Measurements from ENCODE around the gene ADAM12. TPM values are rescaled to one million over a fixed set of nuclear protein-coding genes. Genes with fewer than 3 reads are reported as not detected.

Gene ADAM12
- total RNA-seq, 1 experiment from 2014 or later: not detected

DNA sequence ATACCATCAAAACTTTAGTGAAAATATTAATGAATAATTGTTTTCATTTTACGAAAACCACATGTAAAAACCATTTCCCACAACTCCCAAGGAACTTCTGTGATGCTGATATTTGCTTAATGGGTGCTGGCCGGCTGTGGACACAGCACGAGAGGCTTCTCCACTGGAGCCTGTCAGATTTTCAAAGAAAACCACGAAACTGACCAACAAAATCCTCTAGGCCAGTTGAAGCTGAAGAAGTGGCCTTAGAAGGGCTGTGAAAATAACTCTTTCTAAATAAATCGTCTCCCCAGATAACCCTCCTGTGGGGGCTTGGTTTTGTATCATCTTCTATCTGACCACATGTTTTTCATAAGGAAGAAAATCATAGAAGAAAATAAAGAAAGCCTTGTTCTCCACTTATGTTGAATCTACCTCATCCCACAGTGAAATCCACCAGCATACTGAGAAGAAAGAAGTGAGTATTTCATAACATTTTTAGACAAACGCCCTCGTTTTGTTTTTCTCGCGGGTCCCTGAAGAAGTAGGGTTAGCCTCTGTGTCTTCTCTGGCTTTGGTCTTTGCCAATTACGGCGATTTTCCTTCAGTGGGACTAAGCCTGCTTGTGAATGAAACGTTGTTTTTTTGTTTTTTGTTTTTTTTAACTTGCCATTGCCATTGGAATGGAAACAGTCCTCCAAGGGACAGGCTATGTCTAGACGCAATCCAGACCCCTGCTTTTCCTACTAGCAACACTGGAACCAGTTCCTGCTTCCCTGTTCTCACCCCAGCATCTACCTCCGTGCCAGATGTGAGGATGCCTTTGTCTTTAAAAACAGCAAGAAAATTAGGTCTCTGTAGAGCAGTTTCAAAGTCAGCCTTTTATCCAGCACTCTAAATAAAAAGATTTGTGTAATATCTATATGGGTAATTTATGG lies 123.9 kb downstream of the ADAM12 start:
- no peak overlapping the region for H2AFZ ChIP-seq (ENCODE audit: low read depth, low read length, poor library complexity, severe bottlenecking)
- no peaks in the 10 kb centered on the region for H3K4me1 ChIP-seq (ENCODE audit: control insufficient read depth in 1 of 2, insufficient read depth in 2 of 2, low read length in 2 of 2)
- H3K9ac ChIP-seq (ENCODE audit: low read length): no peak overlapping the region
- H3K4me3 ChIP-seq (replicated peaks in 1 of 2; ENCODE audit: low read depth in 1 of 2, low read length in 2 of 2): no peak overlapping the region
- no peaks in the 10 kb centered on the region for H3K9me3 ChIP-seq (ENCODE audit: control insufficient read depth in 1 of 2, insufficient read depth in 1 of 2, low read depth in 1 of 2, low read length in 2 of 2)
- no peak overlapping the region for H3K4me2 ChIP-seq (ENCODE audit: low read length)
- H3K9me2 ChIP-seq (ENCODE audit: insufficient read depth): no peaks in the 10 kb centered on the region
- no peaks in the 10 kb centered on the region for H4K20me1 ChIP-seq (ENCODE audit: insufficient read depth)
- no peaks in the 10 kb centered on the region for H3K36me3 ChIP-seq (ENCODE audit: control insufficient read depth in 1 of 2, insufficient read depth in 2 of 2, low read length in 2 of 2)
- H3K27me3 ChIP-seq (ENCODE audit: insufficient read depth, low read length): peaks cover 47% of the 10 kb centered on the region
- no TSS peak for BruUV-seq (replicated peaks)
- intact Hi-C loops (cut with micrococcal nuclease): no loop called here
- H3K27ac ChIP-seq (ENCODE audit: low read depth, low read length): no peak overlapping the region
- H3K79me2 ChIP-seq (ENCODE audit: insufficient read depth, low read length): no peaks in the 10 kb centered on the region
- TF ChIP-seq CBX3 (IDR thresholded peaks at IDR 0.05; ENCODE audit: low read depth) (no peak), CEBPB (IDR thresholded peaks at IDR 0.05; ENCODE audit: low read depth) (no peak), ZNF274 (IDR thresholded peaks at IDR 0.05; ENCODE audit: low read depth, low read length) (no peak), SP1 (IDR thresholded peaks at IDR 0.05; ENCODE audit: low read depth) (no peak), YY1 (IDR thresholded peaks at IDR 0.05; ENCODE audit: extremely low read depth, insufficient replicate concordance, low read depth, low read length) (no peak), RAD21 (IDR thresholded peaks at IDR 0.05; ENCODE audit: low read depth) (no peak)
- no peak for DNase-seq (ENCODE audit: low read depth, low spot score)
- CTCF ChIA-PET: no interaction called here
- ATAC-seq: no peak
- RAD21 ChIA-PET (ENCODE audit: low non-redundant PET in 1 of 2, low total read pairs in 2 of 2, uncharacterized antibody in 2 of 2, unreplicated experiment in 2 of 2): no interaction called here
- POLR2A ChIA-PET: no interaction called here

DNA sequence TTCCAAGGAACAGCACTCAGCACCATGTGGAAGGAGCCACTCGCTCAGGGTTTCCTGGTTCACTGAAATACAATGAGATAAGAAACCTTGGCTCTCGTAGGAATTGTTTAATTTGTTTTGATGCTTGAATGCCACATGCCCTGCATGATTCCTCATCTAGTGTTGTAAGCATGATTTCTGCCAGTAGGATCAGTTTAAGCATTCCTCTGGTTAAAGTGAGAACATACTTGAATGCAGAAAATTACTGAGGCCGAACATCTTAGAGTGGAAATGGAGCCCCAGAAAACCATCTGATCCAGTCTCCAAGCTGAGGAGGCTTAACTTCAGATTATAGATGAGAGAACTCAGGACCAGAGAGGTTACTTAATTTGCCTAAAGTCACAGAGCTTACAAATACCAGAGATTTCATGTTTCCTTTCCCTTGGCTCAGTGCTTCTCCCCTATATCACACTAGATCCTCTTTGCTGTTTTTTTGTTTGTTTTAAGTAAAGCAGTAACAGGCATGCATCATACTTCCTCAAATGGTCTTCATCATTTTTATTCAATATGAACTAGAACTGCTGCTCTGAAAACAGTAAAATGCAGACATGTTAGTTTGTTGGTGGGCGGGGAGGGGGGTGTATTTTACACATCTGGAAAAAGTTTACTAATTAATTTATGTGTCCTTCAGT lies 125.1 kb downstream of the ADAM12 start:
- CTCF ChIA-PET: no interaction called here
- no peak for TF ChIP-seq EZH2 (IDR thresholded peaks at IDR 0.05)
- TF ChIP-seq SP1 (IDR thresholded peaks at IDR 0.05; ENCODE audit: low read depth): no peak
- TF ChIP-seq POLR2A (IDR thresholded peaks at IDR 0.05; ENCODE audit: borderline replicate concordance, extremely low read depth, insufficient read depth, insufficient read length): no peak
- TF ChIP-seq, protein P1, sequence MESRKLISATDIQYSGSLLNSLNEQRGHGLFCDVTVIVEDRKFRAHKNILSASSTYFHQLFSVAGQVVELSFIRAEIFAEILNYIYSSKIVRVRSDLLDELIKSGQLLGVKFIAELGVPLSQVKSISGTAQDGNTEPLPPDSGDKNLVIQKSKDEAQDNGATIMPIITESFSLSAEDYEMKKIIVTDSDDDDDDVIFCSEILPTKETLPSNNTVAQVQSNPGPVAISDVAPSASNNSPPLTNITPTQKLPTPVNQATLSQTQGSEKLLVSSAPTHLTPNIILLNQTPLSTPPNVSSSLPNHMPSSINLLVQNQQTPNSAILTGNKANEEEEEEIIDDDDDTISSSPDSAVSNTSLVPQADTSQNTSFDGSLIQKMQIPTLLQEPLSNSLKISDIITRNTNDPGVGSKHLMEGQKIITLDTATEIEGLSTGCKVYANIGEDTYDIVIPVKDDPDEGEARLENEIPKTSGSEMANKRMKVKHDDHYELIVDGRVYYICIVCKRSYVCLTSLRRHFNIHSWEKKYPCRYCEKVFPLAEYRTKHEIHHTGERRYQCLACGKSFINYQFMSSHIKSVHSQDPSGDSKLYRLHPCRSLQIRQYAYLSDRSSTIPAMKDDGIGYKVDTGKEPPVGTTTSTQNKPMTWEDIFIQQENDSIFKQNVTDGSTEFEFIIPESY (IDR thresholded peaks at IDR 0.05; ENCODE audit: extremely low read depth, insufficient replicate concordance, low read length): no peak
- no peak for TF ChIP-seq EZH2phosphoT487 (IDR thresholded peaks at IDR 0.05; ENCODE audit: borderline replicate concordance)
- TF ChIP-seq, protein P2, sequence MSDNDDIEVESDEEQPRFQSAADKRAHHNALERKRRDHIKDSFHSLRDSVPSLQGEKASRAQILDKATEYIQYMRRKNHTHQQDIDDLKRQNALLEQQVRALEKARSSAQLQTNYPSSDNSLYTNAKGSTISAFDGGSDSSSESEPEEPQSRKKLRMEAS (IDR thresholded peaks at IDR 0.05): no peak
- TF ChIP-seq TCF7L2 (IDR thresholded peaks at IDR 0.05; ENCODE audit: borderline replicate concordance, extremely low read depth, insufficient read depth, insufficient read length): no peak
- TF ChIP-seq RAD21 (IDR thresholded peaks at IDR 0.05; ENCODE audit: low read depth): no peak
- TF ChIP-seq, protein P3, sequence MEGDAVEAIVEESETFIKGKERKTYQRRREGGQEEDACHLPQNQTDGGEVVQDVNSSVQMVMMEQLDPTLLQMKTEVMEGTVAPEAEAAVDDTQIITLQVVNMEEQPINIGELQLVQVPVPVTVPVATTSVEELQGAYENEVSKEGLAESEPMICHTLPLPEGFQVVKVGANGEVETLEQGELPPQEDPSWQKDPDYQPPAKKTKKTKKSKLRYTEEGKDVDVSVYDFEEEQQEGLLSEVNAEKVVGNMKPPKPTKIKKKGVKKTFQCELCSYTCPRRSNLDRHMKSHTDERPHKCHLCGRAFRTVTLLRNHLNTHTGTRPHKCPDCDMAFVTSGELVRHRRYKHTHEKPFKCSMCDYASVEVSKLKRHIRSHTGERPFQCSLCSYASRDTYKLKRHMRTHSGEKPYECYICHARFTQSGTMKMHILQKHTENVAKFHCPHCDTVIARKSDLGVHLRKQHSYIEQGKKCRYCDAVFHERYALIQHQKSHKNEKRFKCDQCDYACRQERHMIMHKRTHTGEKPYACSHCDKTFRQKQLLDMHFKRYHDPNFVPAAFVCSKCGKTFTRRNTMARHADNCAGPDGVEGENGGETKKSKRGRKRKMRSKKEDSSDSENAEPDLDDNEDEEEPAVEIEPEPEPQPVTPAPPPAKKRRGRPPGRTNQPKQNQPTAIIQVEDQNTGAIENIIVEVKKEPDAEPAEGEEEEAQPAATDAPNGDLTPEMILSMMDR (IDR thresholded peaks at IDR 0.05 in 2 of 3, conservative IDR thresholded peaks at IDR 0.05 in 1 of 3; ENCODE audit: borderline replicate concordance in 1 of 3, insufficient read depth in 1 of 3, low read depth in 2 of 3, low read length in 2 of 3): no peak
- TF ChIP-seq ZFX (IDR thresholded peaks at IDR 0.05): no peak
- no peak for TF ChIP-seq ELF1 (IDR thresholded peaks at IDR 0.05; ENCODE audit: borderline replicate concordance, low read depth)

More for the DNA sequence above, 125.1 kb downstream of the ADAM12 start:
- ChIA-PET POLR2A (no interaction called here), RAD21 (ENCODE audit: low non-redundant PET in 1 of 2, low total read pairs in 2 of 2, uncharacterized antibody in 2 of 2, unreplicated experiment in 2 of 2) (no interaction called here)
- ATAC-seq (no peak), DNase-seq (ENCODE audit: low read depth, low spot score) (no peak)
- no peaks in the 10 kb centered on the region for H3K9me3 ChIP-seq (ENCODE audit: control insufficient read depth in 1 of 2, insufficient read depth in 1 of 2, low read depth in 1 of 2, low read length in 2 of 2)
- H3K4me2 ChIP-seq (ENCODE audit: low read length): no peak overlapping the region
- BruUV-seq (replicated peaks): no TSS peak
- H2AFZ ChIP-seq (ENCODE audit: low read depth, low read length, poor library complexity, severe bottlenecking): no peak overlapping the region
- H3K36me3 ChIP-seq (ENCODE audit: control insufficient read depth in 1 of 2, insufficient read depth in 2 of 2, low read length in 2 of 2): no peaks in the 10 kb centered on the region
- H3K79me2 ChIP-seq (ENCODE audit: insufficient read depth, low read length): no peaks in the 10 kb centered on the region
- no peaks in the 10 kb centered on the region for H4K20me1 ChIP-seq (ENCODE audit: insufficient read depth)
- no peak overlapping the region for H3K9ac ChIP-seq (ENCODE audit: low read length)
- intact Hi-C loops (cut with micrococcal nuclease): no loop called here
- H3K27ac ChIP-seq (ENCODE audit: low read depth, low read length): no peak overlapping the region
- H3K4me1 ChIP-seq (ENCODE audit: control insufficient read depth in 1 of 2, insufficient read depth in 2 of 2, low read length in 2 of 2): no peaks in the 10 kb centered on the region
- peaks cover 46% of the 10 kb centered on the region for H3K27me3 ChIP-seq (ENCODE audit: insufficient read depth, low read length)
- no peak overlapping the region for H3K4me3 ChIP-seq (replicated peaks in 1 of 2; ENCODE audit: low read depth in 1 of 2, low read length in 2 of 2)
- no peaks in the 10 kb centered on the region for H3K9me2 ChIP-seq (ENCODE audit: insufficient read depth)
